NCI-H2029 (cell line): ENCODE data around the gene NANOG.
"Not testable (repeated sequence)": the region's sequence is repeated elsewhere in the genome, so short reads cannot be mapped to it uniquely, and the experiment has no call there.

ENCODE experiments used
- DNase-seq: peaks from one replicate; lab custom pipeline; 2025; lab: John Stamatoyannopoulos, UW

The NANOG gene

DNA sequence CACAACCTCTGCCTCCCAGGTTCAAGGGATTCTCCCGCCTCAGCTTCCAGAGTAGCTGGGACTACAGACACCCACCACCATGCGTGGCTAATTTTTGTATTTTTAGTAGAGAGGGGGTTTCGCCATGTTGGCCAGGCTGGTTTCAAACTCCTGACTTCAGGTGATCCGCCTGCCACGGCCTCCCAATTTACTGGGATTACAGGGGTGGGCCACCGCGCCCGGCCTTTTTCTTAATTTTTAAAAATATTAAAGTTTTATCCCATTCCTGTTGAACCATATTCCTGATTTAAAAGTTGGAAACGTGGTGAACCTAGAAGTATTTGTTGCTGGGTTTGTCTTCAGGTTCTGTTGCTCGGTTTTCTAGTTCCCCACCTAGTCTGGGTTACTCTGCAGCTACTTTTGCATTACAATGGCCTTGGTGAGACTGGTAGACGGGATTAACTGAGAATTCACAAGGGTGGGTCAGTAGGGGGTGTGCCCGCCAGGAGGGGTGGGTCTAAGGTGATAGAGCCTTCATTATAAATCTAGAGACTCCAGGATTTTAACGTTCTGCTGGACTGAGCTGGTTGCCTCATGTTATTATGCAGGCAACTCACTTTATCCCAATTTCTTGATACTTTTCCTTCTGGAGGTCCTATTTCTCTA lies at the start of gene NANOG:
TSS of gene NANOG (plus strand) at position 519 of the 645 bp plus-strand sequence. CDS start 213 bp downstream, outside the sequence.
- DNase-seq: not testable (repeated sequence)

DNA sequence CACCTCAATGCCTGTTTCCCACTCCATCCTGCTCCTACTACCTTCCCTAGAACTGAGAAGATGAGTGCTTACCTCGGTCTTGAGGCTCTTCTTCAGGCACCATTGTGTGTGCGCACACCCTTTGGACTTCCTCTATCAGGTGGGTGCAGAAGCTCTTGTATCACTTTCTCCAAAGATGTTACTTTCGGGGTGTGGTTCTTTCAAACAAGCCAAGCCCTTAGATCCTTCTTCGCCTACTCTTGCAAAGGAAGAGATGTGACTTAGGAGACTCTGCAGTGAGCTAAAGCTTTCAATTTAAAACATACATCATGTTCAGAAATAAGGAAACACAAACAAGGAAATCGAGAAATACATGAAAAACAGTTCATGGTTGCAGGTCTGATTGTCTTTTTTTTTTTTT lies 42.0 kb upstream of the NANOG start, which contains the start of gene CLEC4C:
TSS of gene CLEC4C (minus strand) at position 130 of the 400 bp plus-strand sequence. CDS start at position 103, 27 bp downstream.
- DNase-seq: no peak

DNA sequence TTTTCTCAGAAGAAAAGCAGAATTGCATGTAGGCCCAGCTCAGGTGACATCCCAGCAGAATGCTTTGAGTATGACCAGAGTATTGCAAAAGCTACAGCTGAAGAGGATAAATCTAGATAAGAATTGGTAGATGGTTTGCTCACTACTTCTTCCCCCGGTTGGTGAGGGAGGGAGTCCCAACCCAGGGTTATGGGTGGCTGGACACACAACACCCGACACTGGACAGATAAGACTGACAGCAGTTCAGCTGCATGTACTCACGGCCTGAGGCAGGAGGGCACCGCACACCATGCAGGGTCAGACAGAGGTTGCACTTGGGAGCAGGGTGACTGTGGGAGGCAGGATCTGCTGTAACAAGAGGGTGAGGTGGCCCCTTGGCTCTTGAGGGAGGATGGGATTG lies 40.4 kb upstream of the NANOG start:
- DNase-seq: no peak

DNA sequence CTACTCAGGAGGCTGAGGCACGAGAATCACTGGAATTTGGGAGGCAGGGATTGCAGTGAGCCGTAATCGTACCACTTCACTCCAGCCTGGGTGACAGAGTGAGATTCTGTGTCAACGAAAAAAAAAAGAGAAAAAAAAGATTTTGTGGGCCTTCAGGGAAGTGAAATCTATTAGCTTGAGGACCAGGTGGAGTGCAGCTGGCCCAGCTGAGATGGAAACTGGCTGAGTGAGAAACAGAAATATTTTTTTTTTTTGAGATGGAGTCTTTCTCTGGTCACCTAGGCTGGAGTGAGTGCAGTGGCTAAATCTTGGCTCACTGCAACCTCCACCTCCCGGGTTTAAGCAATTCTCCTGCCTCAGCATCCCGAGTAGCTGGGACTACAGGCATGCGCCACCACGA lies 39.8 kb upstream of the NANOG start:
- DNase-seq: no peak

DNA sequence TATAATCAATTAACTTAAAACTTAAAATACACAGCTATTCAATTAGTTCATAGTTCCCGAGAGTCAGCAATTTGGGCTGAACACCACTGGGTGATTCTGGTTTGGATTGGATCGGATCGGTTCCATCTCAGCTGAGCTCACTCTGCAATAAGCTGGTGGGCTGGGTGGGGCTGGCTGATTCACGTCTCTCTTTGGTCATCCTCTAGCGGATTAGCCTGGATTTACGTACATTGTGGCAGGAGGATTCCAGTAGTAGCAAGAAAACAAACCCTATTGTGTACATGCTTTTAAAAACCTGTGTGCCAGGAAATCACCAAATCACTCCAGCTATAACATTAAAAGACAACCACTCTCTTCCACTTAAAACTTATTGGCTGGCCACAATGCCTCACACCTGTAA lies 38.9 kb upstream of the NANOG start:
- DNase-seq: no peak

DNA sequence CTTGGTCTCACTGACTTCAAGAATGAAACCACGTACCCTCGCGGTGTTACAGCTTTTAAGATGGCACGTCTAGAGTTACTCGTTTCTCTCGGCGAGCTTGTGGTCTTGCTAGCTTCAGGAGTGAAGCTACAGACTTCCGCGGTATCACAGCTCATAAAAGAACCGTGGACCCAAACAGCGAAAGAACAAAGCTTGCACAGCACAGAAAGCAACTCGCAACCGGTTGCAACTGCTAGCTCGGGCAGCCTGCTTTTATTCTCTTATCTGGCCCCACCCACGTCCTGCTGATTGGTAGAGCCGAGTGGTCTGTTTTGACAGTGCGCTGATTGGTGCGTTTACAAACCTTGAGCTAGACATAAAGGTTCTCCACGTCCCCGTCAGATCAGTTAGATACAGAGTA lies 37.8 kb upstream of the NANOG start:
- no peak for DNase-seq

DNA sequence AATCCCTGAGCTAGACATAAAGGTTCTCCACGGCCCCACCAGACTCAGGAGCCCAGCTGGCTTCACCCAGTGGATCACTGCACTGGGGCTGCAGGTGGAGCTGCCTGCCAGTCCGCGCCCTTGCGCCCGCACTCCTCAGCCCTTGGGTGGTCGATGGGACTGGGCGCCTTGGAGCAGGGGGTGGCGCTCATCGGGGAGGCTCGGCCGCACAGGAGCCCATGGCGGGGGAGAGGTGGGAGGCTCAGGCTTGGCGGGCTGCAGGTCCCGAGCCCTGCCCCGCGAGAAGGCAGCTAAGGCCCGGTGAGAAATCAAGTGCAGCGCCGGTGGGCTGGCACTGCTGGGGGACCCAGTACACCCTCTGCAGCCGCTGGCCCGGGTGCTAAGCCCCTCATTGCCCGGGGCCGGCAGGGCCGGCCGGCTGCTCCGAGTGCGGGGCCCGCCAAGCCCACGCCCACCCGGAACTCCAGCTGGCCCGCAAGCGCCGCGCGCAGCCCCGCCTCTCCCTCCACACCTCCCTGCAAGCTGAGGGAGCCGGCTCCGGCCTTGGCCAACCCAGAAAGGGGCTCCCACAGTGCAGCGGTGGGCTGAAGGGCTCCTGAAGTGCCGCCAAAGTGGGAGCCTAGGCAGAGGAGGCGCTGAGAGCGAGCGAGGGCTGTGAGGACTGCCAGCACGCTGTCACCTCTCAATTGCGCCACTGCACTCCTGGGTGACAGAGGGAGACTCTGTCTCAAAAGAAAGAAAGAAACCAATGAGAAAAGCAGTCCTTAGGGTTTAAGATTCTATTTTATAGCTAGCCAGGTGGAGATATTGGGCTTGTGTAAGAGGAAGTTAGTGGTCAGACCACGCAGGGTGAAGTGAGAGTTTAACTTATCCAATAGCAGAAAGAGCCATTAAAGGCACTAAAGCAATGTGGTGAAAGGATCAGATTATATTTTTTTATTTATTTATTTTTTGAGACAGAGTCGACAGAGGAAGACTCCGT lies 37.0 kb upstream of the NANOG start:
- not testable (repeated sequence) for DNase-seq

DNA sequence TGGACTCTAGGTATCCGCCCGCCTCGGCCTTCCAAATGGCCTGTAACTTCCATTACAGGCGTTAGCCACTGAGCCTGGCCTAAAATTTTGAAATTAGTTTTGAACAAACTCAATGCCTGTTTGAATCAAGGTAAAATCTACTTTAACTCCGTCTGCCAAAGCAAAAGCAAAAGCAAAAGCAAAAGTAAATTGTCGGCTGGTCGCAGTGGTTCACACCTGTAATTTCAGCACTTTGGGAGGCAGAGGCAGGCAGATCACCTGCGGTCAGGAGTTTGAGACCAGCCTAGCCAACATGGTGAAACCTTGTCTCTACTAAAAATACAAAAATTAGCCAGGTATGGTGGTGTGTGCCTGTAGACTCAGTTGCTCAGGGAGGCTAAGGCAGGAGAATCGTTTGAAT lies 33.5 kb upstream of the NANOG start:
- not testable (repeated sequence) for DNase-seq

DNA sequence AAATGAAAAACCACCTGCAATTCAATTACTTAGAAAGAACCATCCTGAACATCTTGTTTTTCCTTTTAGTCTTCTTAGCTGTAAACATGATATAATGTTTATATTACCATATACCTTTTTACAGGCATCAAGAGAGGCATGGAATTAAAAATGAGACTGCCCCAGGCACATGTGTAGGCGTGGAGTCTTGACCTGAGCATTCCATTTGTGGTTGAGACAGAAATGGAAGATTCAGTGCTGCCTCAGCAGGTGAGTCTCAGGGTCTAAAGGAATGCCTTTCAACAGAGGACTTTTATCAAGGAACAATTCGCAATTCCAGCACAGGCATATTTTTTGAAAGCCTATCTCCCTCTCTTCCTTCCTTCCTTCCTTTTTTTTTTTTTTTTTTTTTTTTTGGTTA lies 32.2 kb upstream of the NANOG start:
- DNase-seq: no peak

DNA sequence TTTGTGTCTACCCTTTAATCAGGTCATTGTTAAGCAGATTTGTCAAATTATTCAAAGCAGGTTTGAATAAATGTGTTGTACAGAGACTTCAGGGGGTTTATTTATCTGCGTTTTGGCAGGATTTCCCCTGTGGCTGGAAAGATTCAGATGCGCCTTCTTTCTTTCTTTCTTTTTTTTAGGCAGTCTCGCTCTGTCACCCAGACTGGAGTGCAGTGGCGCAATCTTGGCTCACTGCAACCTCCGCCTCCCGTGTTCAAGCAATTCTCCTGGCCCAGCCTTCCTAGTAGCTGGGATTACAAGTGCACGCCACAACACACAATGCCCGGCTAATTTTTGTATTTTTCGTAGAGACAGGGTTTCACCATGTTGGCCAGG lies 30.4 kb upstream of the NANOG start:
- no peak for DNase-seq

DNA sequence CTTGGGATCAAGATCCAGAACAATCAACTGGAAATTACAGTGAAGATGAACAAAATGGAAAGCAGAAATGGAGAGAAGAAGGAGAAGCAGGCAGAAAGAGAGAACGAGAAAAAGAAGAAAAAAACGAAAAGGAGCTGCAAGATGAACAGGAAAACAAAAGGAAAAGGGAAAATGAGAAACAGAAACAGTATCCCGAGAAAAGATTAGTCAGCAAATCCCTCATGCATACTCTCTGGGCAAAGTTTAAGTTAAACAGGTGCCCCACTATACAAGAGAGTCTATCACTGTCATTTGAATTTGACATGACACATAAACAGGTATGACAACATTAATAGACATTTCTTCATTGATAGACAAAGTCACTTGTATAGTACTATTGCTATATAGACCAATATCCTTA lies 19.2 kb upstream of the NANOG start:
- no peak for DNase-seq

DNA sequence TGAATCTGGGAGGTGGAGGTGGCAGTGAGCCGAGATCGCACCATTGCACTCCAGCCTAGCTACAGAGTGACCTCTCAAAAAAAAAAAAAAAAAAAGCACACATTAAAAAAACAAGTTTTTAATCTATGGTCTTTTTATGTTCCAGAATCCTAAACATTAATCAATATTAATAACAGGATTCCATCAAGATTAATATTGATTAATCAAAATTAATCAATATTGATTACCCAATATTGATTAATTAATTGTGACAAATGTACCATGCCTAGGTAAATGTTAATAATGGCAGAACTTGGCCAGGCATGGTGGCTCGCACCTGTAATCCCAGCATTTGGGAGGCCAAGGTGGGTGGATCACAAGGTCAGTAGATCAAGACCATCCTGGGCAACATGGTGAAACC lies 7.9 kb upstream of the NANOG start:
- DNase-seq: no peak

DNA sequence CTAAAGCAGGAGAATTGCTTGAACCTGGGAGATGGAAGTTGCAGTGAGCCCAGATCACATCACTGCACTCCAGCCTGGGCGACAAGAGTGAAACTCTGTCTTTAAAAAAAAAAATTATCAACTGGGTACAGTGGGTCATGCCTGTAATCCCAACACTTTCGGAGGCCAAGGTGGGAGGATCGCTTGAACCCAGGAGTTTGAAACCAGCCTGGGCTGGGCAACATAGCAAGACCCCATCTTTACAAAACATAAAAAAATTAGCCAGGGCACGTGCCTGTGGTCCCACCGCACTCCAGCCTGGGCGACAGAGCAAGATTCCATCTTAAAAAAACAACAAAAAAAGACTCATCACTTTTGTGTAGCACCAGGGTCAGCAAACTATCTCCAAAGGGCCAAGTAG lies 7.1 kb upstream of the NANOG start:
- no peak for DNase-seq

DNA sequence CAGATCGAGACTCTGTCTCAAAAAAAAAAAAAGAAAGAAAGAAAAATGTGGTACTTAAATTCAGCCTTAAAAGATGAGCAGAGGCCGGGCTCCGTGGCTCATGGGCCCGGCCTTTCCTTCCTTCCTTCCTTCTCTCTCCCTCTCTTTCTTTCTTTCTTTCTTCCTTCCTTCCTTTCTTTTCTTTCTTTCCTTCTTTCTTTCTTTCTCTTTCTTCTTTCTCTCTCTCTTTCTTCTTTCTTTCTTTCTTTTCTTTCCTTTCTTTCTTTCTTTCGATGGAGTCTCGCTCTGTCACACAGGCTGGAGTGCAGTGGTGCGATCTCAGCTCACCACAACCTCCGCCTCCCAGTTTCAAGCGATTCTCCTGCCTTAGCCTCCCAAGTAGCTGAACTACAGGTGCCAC lies 5.8 kb upstream of the NANOG start:
- DNase-seq: not testable (repeated sequence)

DNA sequence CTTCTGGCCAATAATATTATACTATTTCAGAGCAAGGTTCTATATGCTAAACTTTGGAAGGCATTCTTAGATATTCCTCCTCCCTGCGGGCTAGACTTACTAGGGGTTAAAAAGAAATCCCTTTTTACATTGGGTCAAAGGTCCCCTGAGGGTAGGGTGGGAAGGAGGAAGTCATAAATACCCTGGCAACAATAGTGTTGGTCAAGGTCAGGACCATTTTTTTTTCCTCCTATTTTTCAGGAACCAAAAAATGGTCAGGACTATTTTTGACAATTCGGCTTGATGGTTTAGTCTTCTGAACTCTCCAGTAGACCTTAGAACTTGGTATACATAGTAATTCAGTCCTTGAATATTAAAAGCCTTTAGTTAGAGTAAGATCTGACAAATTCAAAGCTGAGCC lies 4.5 kb upstream of the NANOG start:
- DNase-seq: no peak

DNA sequence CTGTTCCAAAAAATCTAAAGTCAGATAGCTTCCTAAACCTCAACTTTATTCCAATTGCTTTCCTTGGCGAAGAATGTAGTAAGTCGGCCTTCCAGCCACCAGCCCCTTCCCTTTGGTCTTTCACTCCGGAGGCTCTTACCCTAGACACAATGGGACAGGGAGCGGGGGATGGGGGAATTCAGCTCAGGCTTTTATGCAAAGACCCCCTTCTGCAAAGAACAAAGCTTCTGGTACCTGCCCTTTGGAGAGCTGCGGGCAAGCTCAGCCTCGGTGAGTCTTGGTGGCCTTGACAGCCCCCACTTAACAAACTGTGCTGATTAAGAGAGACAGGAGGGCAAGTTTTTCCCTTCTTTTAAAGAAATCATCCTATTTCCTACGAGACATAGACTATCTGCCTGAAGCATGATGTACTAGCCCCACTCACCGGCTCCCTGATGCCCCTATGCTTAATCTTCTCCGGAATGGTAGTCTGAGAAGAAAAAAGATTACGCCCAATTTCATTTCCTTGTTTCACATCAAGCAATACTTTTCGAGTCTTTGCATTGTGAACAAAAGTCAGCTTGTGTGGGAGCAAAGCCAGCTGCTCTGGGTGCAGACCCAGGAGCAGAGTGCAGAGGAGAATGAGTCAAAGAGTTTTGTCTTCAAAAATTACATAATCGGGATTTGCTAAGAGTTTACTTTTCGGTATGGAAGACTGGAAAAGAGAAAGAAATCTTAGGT lies 1.5 kb upstream of the NANOG start:
- DNase-seq: no peak

DNA sequence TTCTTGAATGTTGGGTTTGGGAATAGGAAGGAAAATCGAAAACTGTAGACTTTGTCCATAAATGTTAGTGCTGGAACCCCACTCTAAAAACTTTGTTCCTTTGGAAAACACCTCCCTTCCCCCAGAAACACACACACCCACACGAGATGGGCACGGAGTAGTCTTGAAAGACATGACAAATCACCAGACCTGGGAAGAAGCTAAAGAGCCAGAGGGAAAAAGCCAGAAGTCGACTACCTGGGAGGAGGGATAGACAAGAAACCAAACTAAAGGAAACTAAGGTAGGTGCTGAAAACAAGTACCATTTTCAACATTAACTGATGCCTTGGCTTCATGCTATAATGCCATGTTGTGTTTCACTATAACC lies 925 bp upstream of the NANOG start:
- DNase-seq: no peak

DNA sequence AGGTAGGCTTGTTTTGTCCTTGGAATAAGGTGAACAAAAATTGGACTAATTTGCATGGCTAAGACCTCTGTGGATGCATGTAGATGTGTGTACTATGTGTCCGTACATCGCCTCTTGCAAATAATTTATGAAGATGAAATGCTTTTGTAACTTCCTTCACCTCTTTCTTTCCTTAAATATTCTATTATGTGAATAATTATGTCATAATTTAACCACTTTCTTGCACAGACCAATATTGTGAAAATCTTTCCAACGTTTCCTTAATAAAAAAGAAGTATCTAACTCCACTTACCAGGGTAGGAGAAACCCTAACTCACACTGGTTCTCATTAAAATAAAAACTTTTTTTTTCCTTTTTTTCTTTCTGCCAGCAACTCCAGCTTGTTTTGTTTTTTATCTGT lies 4.0 kb downstream of the NANOG start:
- DNase-seq: no peak

DNA sequence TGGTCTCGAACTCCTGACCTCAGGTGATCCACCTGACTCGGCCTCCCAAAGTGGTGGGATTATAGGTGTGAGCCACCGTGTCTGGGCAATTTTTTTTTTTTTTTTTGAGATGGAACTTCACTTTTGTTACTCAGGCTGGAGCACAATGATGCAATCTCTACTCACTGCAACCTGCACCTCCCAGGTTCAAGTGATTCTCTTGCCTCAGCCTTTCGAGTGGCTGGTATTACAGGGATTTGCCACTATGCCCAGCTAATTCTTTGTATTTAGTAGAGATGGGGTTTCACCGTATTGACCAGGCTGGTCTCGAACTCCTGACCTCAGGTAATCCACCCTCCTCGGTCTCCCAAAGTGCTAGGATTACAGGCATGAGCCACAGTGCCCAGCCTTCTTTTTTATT lies 8.1 kb downstream of the NANOG start:
- DNase-seq: not testable (repeated sequence)

DNA sequence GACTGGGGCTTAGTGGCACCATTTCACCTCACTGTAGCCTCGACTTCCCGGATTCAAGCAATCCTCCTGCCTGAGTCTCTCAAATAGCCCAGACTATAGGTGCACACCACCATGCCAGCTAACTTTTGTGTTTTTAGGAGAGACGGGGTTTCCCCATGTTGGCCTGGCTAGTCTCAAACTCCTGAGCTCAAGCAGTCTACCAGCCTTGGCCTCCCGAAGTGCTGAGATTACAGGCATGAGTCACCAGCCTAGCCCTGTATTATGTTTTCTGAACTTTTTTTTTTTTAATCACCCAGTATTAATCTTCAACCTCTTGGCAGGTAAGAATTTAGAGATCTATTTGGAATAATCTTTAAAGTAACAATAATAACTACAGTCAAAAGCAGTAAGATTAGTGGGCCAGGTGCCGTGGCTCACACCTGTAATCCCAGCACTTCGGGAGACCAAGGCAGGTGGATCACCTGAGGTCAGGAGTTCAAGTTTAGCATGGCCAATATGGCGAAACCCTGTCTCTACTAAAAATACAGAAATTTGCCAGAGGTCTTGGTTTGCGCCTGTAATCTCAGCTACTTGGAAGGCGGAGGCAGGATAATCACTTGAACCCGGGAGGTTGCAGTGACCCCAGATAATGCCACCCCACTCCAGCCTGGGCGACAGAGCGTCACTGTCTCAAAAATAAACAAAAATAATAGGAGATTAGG lies 8.6 kb downstream of the NANOG start:
- no peak for DNase-seq

DNA sequence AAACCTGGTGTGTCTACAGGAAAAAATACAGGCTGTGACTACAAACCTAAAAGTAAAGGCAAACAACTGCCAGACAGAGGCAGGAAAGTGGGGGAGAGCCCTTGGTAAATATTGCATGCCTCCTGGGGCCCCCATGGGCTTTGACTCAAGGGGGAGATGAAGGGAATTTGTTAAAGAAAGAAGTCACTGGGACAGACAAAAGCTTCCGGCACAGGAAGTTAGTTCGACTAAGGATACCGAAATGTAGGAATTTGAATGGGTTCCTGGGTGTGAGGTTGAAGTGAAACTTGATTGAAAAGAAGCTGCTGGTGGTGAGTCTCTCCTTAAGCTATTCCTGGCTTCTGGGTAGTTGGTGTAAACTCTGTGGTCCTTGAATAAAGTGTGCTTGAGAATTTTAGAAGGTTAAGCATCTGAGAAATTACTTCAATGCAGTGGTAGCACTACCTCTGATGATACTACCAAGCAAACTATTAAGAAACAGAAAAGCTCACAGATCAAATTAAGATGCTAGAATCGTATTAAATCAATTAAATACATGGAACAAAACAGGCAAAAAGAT lies 9.6 kb downstream of the NANOG start:
- not testable (repeated sequence) for DNase-seq

DNA sequence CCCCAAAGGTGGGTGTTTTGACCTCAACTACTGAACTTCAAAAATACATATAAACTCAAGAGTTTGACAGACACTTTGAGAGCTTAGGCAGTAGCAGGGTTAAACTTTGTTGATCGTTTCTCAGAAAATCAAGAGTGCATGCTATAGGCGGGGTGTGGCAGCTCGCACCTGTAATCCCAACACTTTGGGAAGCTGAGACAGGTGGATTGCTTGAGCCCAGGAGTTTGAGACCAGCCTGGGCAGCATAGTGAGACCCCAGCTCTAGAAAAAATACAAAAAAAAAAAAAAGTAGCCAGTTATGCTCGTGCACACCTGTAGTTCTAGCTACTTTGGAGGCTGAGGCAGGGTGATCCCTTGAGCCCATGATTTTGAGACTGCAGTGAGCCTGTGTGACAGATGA lies 12.3 kb downstream of the NANOG start:
- no peak for DNase-seq
